Hematopoietic multipotent progenitor cell treated with erythropoietin and hydrocortisone succinate and interleukin-3 and kit ligand, for 15 days (in vitro differentiated cells): ENCODE results near the gene CIAO3.
"Not testable (repeated sequence)": the region's sequence is repeated elsewhere in the genome, so short reads cannot be mapped to it uniquely, and the experiment has no call there.

Experiments
- DNase-seq: peaks from one replicate; pipeline ENCODE4 v3.0.0-alpha.2; 2015; ENCODE audit warnings: low spot score

Gene CIAO3

DNA sequence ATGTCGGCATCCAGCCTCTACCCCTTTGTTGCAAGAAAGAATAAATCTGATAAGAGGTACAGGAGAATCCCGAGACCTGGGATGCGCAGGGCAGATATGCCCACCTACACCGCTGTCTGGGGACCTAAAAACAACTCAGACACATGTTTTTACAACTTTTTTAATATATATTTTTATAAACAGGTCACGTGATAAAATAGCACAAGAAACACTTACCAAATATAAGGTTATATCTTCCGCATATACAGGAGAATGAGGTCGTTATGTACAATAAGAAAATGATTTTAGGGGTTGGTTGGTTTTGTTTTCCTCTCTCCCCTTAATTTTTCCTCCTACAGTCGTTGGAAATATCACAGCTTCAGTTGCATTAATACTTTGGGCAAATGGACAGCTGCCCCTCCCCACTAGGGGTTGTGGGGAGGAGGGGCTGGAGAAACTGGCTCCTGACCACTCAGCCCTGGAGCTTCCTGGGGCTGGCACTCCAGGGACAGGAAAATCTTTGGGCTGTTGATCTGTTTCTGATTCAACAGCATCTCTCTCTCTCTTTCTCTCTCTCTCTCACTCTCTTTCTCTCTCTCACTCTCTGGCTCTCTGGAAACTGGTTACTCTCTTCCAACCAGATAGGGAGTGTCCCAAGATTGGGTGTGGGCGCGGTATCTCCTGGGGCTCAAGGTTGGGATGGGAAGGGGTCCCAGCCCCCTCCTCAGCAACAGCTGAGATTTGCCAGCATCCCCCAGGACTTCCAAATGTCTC is 48.3 kb downstream of the CIAO3 start:
- DNase-seq, result no peak

- DNase-seq, result not testable (repeated sequence)
Observed at GRCh38 chr16:691242-691641, 49.6 kb downstream of the CIAO3 start.

DNA sequence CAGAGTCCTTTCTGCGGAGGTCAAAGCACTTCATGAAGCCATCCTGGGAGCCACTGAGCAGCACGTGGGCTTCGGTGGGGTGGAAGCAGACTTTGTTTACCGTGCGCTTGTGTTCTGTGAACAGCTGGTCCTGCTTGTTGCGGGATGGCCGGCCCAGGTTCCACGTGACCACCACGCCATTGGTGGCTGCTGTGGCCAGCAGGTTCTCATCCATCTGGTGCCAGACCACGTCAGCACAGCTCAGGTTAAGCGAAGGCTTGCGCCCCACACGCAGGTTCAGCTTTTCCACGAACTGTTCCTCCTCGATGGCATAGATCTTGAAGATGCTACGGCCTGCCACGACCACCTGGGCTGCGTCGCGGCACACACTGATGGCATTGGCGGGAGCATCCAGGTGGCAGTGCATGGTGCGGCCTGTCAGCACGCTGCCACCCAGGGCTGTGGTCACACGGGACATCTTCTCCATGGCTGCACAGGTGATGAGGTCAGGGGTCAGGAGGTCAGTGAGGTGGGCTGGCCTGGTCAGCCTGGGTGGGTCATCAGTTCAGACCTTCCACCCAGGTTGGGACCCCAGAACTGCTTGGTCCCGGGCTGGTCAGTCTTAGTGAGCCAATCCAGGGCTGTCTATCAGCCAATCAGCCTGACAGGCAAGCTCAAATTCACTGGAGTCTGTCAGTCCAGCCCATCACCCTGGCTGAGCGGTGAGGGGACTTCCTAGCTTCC is 51.5 kb downstream of the CIAO3 start:
- DNase-seq, result no peak

DNA sequence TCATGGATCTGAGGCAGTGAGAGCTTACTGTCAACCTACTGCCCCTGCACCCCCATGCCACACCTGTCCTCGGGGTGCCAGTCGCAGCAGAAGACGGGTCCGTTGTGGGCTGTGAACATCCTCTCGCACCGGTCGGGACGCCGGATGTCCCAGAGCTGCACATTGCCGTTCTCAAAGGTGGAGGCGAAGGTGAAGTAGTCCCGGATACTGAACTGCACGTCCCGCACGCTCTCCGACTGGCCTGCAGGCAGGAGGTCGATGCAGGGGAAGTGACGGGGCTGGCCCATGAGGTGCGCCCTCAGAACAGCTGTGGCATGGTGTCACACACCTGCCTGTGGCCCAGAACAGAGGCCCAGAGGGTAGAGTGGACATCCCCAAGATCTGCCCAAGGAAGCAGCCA is 53.3 kb downstream of the CIAO3 start:
- DNase-seq, result no peak

DNA sequence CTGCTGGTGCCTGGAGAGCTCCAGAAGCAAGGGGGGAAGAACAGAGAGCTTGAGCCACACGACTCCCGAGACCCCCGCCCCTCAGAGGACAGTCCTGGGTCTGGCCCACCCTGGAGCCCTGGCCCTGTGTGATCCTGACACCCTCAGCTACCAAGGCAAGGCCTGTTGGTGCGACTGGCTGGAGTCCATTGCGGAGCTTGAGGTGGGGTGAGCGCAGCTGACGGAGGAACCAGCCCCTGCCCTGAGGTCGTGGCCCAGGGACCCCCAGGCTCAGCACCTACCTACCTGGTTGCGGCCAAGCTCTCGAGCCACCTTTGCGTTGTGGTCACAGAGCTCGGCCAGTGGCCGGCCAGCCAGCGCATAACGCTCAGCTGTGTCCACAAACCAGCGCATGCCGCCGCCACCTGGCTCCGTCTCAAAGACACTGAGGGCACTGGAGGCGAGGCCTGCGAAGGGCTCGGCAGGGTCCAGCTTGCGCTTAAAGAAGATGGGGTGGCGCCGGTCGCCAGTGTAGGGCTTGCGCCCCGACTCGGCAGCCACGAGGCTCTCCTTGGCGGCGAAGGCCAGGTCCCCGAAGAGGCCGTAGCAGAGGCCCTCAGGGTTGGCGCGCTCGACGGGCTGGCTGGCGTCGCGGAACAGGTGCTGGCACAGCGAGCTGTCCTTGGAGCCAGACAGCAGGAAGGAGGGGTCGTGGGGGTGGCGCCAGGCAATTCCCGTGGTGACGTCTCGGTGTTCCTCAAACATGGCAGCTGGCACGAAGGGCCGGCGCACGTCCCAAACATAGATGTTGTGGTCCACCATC is 54.1 kb downstream of the CIAO3 start:
- DNase-seq, result no peak

DNA sequence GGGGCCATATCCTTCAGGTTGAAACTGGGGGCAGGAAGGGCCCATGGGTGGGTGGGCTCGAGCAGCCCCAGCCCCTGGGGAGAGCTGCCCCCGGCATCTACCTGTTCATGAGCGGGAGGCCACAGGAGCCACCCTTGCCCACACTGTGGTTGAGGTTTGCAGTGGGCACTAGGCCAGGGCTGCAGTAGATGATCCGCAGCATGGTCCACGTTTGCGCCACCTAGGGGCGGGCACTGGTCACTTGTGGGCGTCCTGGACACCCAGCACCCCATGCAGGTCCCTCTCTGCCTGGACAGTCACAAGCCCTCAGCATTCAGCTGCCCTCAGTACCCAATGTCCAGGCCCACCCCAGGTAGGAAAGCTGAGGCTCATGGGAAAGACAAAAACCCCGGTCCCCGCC is 54.8 kb downstream of the CIAO3 start:
- DNase-seq, result peak; percentile 59

- DNase-seq, result no peak
Observed at GRCh38 chr16:684961-685696, 55.7 kb downstream of the CIAO3 start.

- DNase-seq, result peak; percentile 97
Observed at GRCh38 chr16:684071-684794, 56.6 kb downstream of the CIAO3 start, which contains the start of gene JMJD8. Gene JMJD8 (minus strand): TSS chr16:684334. CDS start chr16:684319, 15 bp downstream.

GRCh38 chr16:683396-684070 is 57.3 kb downstream of the CIAO3 start:
- DNase-seq, result no peak

- no peak for DNase-seq
Observed at GRCh38 chr16:682493-683395, 58.1 kb downstream of the CIAO3 start.

DNA sequence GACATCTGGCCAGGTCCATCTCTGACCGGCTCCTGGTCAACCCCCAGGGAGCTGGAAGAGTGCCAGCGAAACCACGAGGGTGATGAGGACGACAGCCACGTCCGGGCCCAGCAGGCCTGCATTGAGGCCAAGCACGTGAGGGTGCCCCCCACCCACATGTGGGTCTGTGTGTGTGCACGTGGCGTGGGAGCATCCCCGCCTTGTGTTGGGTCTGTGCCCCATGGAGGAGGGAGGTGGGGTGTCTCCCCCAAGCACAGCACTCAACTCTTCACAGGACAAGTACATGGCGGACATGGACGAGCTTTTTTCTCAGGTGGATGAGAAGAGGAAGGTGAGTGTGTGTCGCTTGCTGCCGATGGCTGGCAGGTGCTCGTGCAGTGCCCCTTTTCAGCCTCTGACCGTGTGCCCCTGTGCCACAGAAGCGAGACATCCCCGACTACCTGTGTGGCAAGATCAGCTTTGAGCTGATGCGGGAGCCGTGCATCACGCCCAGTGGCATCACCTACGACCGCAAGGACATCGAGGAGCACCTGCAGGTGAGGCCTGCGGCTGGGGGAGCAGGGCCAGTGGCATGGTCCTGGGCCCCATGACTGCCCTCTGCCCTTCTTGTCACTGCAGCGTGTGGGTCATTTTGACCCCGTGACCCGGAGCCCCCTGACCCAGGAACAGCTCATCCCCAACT is 58.9 kb downstream of the CIAO3 start:
- DNase-seq, result no peak

- peak; percentile 32 for DNase-seq
Observed at GRCh38 chr16:680967-681745, 59.6 kb downstream of the CIAO3 start.

DNA sequence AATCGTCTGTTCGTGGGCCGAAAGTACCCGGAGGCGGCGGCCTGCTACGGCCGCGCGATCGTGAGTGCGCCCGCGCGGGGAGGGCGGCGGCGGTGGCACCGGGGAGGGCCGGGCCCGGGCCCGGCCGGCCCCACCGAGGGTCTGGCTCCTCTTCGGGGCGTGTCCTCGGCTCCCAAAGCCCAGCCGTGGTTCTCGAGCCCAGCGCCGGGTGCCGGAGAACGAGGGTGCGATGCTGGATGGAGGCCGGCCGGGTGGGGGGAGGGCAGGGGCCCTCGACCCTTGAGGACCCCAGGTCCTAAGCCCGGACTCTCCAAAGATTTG is 60.2 kb downstream of the CIAO3 start:
- DNase-seq, result no peak

DNA sequence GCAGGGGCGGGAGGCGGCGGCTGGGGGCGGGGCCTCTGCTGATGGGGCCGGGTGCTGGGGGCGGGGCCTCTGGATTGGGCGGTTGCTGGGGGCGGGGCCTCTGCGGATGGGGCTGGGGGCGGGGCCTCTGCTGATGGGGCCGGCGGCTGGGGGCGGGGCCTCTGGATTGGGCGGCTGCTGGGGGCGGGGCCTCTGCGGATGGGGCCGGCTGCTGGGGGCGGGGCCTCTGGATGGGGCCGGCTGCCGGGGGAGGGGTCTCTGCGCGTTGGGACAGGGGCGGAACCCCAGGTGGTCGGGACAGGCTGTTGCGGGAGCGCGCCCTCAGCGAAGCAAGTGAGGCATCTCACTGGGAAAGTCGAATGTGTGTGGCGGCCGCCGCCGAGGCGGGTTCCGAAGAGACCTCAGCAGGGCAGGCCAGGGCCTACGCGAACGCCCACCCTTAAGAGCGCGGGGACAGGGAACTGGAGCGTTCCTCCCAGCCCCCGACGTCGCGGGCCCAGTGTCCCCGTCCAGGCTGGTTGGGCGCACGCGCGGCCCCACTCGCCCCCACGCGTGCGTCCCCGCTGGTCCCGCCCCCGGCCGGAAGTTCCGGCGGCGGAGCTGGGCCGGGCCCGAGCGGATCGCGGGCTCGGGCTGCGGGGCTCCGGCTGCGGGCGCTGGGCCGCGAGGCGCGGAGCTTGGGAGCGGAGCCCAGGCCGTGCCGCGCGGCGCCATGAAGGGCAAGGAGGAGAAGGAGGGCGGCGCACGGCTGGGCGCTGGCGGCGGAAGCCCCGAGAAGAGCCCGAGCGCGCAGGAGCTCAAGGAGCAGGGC is 60.8 kb downstream of the CIAO3 start, which contains the start of gene STUB1:
Gene STUB1 (plus strand): TSS at position 597 of the 811 bp plus-strand sequence. CDS start 116 bp downstream, at position 713.
- DNase-seq, result peak; percentile 88
